HepG2 (cell line): ENCODE data around the gene DNPH1. TPM values are rescaled to one million over a fixed set of nuclear protein-coding genes. Genes with fewer than 3 reads are reported as not detected.

Experiments
- ATAC-seq: fragments of 200-7000 bp; cut with Tn5 transposase; 3 replicates; pipeline ENCODE4 v1.9.1; 2020; ENCODE audit warnings: mild to moderate bottlenecking, moderate library complexity
- BruUV-seq: library from RNA; stranded (reverse); fragments of 400-500 nt; replicated peaks from 2 replicates; lab custom pipeline; 2021; lab: Mats Ljungman, UMichigan
- CTCF ChIA-PET: fragments of 300-600 bp; formaldehyde crosslinking; extraction: SDS; loops from one replicate; lab custom pipeline; 2021; ENCODE audit warnings: low total read pairs, inconsistent platforms, low intra/inter-chr PET ratio; lab: Yijun Ruan, JAX
- POLR2A ChIA-PET: fragments of 350-600 bp; sonication (Branson Sonifier 250); formaldehyde crosslinking; loops from one replicate; lab custom pipeline; 2020; ENCODE audit warnings: antibody characterized with exemption, inconsistent platforms; lab: Yijun Ruan, JAX
- DNase-seq: peaks from one replicate; pipeline ENCODE4 v3.0.0-alpha.2; 2015; ENCODE audit warnings: low spot score
- FAIRE-seq: peaks from 3 replicates; lab custom pipeline; 2011; peaks lifted over from hg19 to GRCh38; lab: Jason Lieb, UNC
- H2AFZ ChIP-seq: one replicate; pipeline ENCODE4 v1.6.1; 2011; ENCODE audit warnings: low read length, inconsistent platforms
- H3K27ac ChIP-seq: fragments of 300-600 bp; 3 replicates; pipeline ENCODE4 v1.8.0; 2011; ENCODE audit warnings: mixed run types, mild to moderate bottlenecking, mixed read lengths, low read length, inconsistent platforms; ENCODE audit not compliant: insufficient read depth; ENCODE audit errors: extremely low read length
- H3K27me3 ChIP-seq, 2 experiments: fragments of 200-600 bp in 1 of 2; 2 replicates in 1 of 2; 3 replicates in 1 of 2; pipeline versions ENCODE4 v1.6.0 to v1.8.0; 2011; ENCODE audit warnings: low read length in 2 of 2, mild to moderate bottlenecking in 2 of 2, moderate library complexity in 2 of 2, inconsistent platforms in 1 of 2; ENCODE audit not compliant: insufficient read depth in 2 of 2, control insufficient read depth in 1 of 2
- H3K36me3 ChIP-seq, 2 experiments: fragments of 200-600 bp in 1 of 2; replicated peaks in 1 of 2; 2 replicates in 1 of 2; 3 replicates in 1 of 2; pipeline versions ENCODE4 v1.5.1 to v1.8.0; 2011; ENCODE audit warnings: low read length in 2 of 2, inconsistent platforms in 1 of 2; ENCODE audit not compliant: insufficient read depth in 2 of 2, control insufficient read depth in 1 of 2
- H3K4me1 ChIP-seq: 2 replicates; pipeline ENCODE4 v1.5.1; 2012; ENCODE audit warnings: low read length, inconsistent platforms; ENCODE audit not compliant: insufficient read depth
- H3K4me2 ChIP-seq: 2 replicates; pipeline ENCODE4 v1.6.0; 2011; ENCODE audit warnings: low read depth, low read length, inconsistent platforms
- H3K4me3 ChIP-seq, 3 experiments: fragments of 200-600 bp in 1 of 3; sonication (generic), shearing (Covaris generic) in 1 of 3; replicated peaks in 1 of 3; 2 replicates each; pipeline ENCODE4 v1.5.1; 2011 to 2016; ENCODE audit warnings: low read length in 3 of 3, inconsistent platforms in 2 of 3, low read depth in 2 of 3, mild to moderate bottlenecking in 2 of 3, control low read depth in 1 of 3, mixed read lengths in 1 of 3; ENCODE audit not compliant: insufficient read depth in 1 of 3
- H3K79me2 ChIP-seq: one replicate; pipeline ENCODE4 v1.6.1; 2011; ENCODE audit warnings: low read length, inconsistent platforms; ENCODE audit not compliant: insufficient read depth
- H3K9ac ChIP-seq: 2 replicates; pipeline ENCODE4 v1.6.0; 2011; ENCODE audit warnings: mild to moderate bottlenecking, low read depth, low read length, inconsistent platforms; ENCODE audit not compliant: insufficient read depth
- H3K9me3 ChIP-seq: 2 replicates; pipeline ENCODE4 v1.5.1; 2012; ENCODE audit warnings: mild to moderate bottlenecking, low read length
- H4K20me1 ChIP-seq: 2 replicates; pipeline ENCODE4 v1.6.0; 2011; ENCODE audit warnings: inconsistent platforms, mild to moderate bottlenecking, low read length, moderate library complexity; ENCODE audit not compliant: insufficient read depth
- AGO2 ChIP-seq: fragments of 200-400 bp; formaldehyde crosslinking; optimal IDR thresholded peaks from 2 replicates; pipeline ENCODE3; 2017; ENCODE audit warnings: mild to moderate bottlenecking, low read depth, low read length, moderate library complexity
- CHD2 ChIP-seq: IDR thresholded peaks from 2 replicates; pipeline ENCODE4 v1.6.1; 2011; ENCODE audit warnings: low read depth, low read length, improper control_type of control experiment
- FOXM1 ChIP-seq: sonication (generic); formaldehyde crosslinking; IDR thresholded peaks from 2 replicates; pipeline ENCODE4 v1.5.0; 2020; ENCODE audit warnings: missing genetic modification reagents
- HMG20B ChIP-seq: conservative IDR thresholded peaks from 2 replicates; pipeline ENCODE4 v1.6.1; 2016; ENCODE audit warnings: missing genetic modification reagents, missing compliant biosample characterization
- HNF4A ChIP-seq: sonication (generic); formaldehyde crosslinking; IDR thresholded peaks from 2 replicates; pipeline ENCODE4 v1.4.0; 2020; ENCODE audit warnings: missing genetic modification reagents
- KLF12 ChIP-seq: sonication (generic); formaldehyde crosslinking; IDR thresholded peaks from 2 replicates; pipeline ENCODE4 v1.4.0; 2020; ENCODE audit warnings: missing genetic modification reagents, borderline replicate concordance
- KMT2B ChIP-seq: IDR thresholded peaks from 2 replicates; pipeline ENCODE4 v1.6.1; 2016; ENCODE audit warnings: missing genetic modification reagents, missing compliant biosample characterization
- NR2F6 ChIP-seq, 2 experiments: IDR thresholded peaks; 2 replicates each; pipeline ENCODE4 v1.6.1; 2016; ENCODE audit warnings: antibody characterized with exemption in 1 of 2, mild to moderate bottlenecking in 1 of 2
- RBFOX2 ChIP-seq: fragments of 200-400 bp; formaldehyde crosslinking; IDR thresholded peaks from 2 replicates; pipeline ENCODE4 v1.6.1; 2017; ENCODE audit warnings: low read depth, mild to moderate bottlenecking, low read length
- RFXANK ChIP-seq: IDR thresholded peaks from 2 replicates; pipeline ENCODE4 v1.6.1; 2016
- ZFP1 ChIP-seq: IDR thresholded peaks from 2 replicates; pipeline ENCODE4 v1.6.1; 2016
- ZNF235 ChIP-seq: sonication (generic); formaldehyde crosslinking; IDR thresholded peaks from 2 replicates; pipeline ENCODE4 v1.8.1; 2023; ENCODE audit warnings: mild to moderate bottlenecking, missing genetic modification reagents, borderline replicate concordance
- ZNF276 ChIP-seq: sonication (generic); formaldehyde crosslinking; IDR thresholded peaks from 2 replicates; pipeline ENCODE4 v1.4.0; 2020; ENCODE audit warnings: mild to moderate bottlenecking, low read depth, missing genetic modification reagents
- ZNF30 ChIP-seq: sonication (generic); formaldehyde crosslinking; IDR thresholded peaks from 2 replicates; pipeline ENCODE4 v1.5.0; 2020; ENCODE audit warnings: mild to moderate bottlenecking, missing genetic modification reagents
- ZNF317 ChIP-seq: sonication (generic); formaldehyde crosslinking; IDR thresholded peaks from 2 replicates; pipeline ENCODE4 v1.5.0; 2020; ENCODE audit warnings: mild to moderate bottlenecking, missing genetic modification reagents
- WGBS: methylation state at CpG from one replicate; pipeline ENCODE4 v1.1.6; 2017; ENCODE audit warnings: low lambda C conversion rate; 5-methylcytosine and 5-hydroxymethylcytosine counted together
- in situ Hi-C: cut with HindIII; loops from 2 replicates; pipeline ENCODE4 v1.10.0; 2017; ENCODE audit warnings: low pct_unique_long_range_greater_than_20kb; ENCODE audit not compliant: extremely low pct_ligation_motif_present
- intact Hi-C: fragments of 100-400 bp; cut with micrococcal nuclease; formaldehyde crosslinking; loops from one replicate; pipeline ENCODE4 v1.10.0; 2022; ENCODE audit not compliant: unreplicated experiment
- polyA plus RNA-seq, 8 experiments: library from polyadenylated mRNA; depleted of rRNA in 3 of 8; stranded (reverse) in 7 of 8; unstranded in 1 of 8; fragments of >200 nt; fragmentation: Illumina TruSeq in 4 of 8; extraction: Trizol in 4 of 8; gene quantifications; 2 replicates each; pipeline versions ENCODE4 v1.2.1 to v1.2.3, GENCODE V29; 2011 to 2016; ENCODE audit warnings: low read depth in 4 of 8, missing spikeins in 1 of 8, mixed read lengths in 1 of 8; ENCODE audit not compliant: insufficient read depth in 1 of 8
- total RNA-seq, 5 experiments: library from RNA; depleted of rRNA; stranded (reverse); fragments of >200 nt; fragmentation: Illumina TruSeq; extraction: Trizol; gene quantifications; 2 replicates each; pipeline ENCODE4 v1.2.3, GENCODE V29; 2016; ENCODE audit warnings: low read depth in 1 of 5
- TF ChIP-seq, protein P1 (sequence below): sonication (generic); formaldehyde crosslinking; IDR thresholded peaks from 2 replicates; pipeline ENCODE4 v1.8.0; 2022; ENCODE audit warnings: missing genetic modification reagents, low read depth, mild to moderate bottlenecking, borderline replicate concordance

DNPH1 gene
- total and polyA plus RNA-seq, 2 of the 13 experiments (the other 11 are each of a cell fraction or from before 2014, with no cell fraction given) = 56.5 to 75.1 TPM

GRCh38 chr6:43223175-43223574 lies 6.1 kb downstream of the DNPH1 start:
- CTCF ChIA-PET = no interaction called here
- intact Hi-C loops = no loop called here
- no peak for FAIRE-seq
- Histone ChIP-seq H3K4me1 (peaks cover 16% of the 10 kb centered on the region), H2AFZ (no peak overlapping the region), H3K9me3 (no peaks in the 10 kb centered on the region), H3K27me3 (no peaks in the 10 kb centered on the region), H4K20me1 (no peaks in the 10 kb centered on the region), H3K79me2 (peaks cover 1% of the 10 kb centered on the region), H3K4me3 (no peak overlapping the region), H3K4me2 (no peak overlapping the region), H3K9ac (no peak overlapping the region), H3K36me3 (peaks cover 0 to 14% of the 10 kb centered on the region in 2 experiments; a peak in 1 of 5 replicates), H3K27ac (no peak overlapping the region)
- in situ Hi-C loops = no loop called here
- no peak for DNase-seq
- POLR2A ChIA-PET = interaction anchor here (1.0 to 2.5 kb wide), 8 partner anchors 23 to 146 kb away, joined by 3 to 8 read pairs (median 4); partner anchors contain the start of genes CUL9 and ZNF318
- no peak for TF ChIP-seq HNF4A (CRISPR knock-in tag)
- TF ChIP-seq HMG20B (CRISPR knock-in tag) = no peak
- TF ChIP-seq ZFP1 (CRISPR knock-in tag) = no peak
- peak; percentile 64 for TF ChIP-seq RBFOX2
- TF ChIP-seq ZNF30 (CRISPR knock-in tag) = no peak
- no peak for TF ChIP-seq FOXM1
- TF ChIP-seq CHD2 = no peak
- no peak for TF ChIP-seq NR2F6 (IDR thresholded peaks at IDR 0.05)
- no peak for TF ChIP-seq NR2F6 (CRISPR knock-in tag; IDR thresholded peaks at IDR 0.05)
- no peak for TF ChIP-seq RFXANK (CRISPR knock-in tag)
- peak; percentile 30 for TF ChIP-seq AGO2
- TF ChIP-seq ZNF276 = no peak
- no peak for TF ChIP-seq ZNF235 (CRISPR knock-in tag)
- TF ChIP-seq, protein P1, sequence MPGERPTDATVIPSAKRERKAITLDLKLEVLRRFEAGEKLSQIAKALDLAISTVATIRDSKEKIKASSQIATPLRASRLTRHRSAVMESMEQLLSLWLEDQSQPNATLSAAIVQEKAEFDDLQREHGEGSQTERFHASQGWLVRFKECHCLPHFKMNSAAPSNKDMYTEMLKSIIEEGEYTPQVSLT (CRISPR knock-in tag) = no peak
- no peak for TF ChIP-seq KLF12 (CRISPR knock-in tag)
- no peak for TF ChIP-seq KMT2B (CRISPR knock-in tag)
- TF ChIP-seq ZNF317 (CRISPR knock-in tag) = no peak
- BruUV-seq = no TSS peak
- ATAC-seq = no peak; the same call in 1 of the 3 replicates
- 94% methylated on average over 8 of the region's 14 CpGs for WGBS
